Parietal lobe (tissue), 1 donor: ENCODE results near the gene MARVELD1. TPM values are rescaled to one million over a fixed set of nuclear protein-coding genes. Genes with fewer than 3 reads are reported as not detected.

Experiments used
- total RNA-seq: library from RNA; depleted of rRNA; stranded (reverse); fragments of >200 nt; gene quantifications from one replicate; pipeline ENCODE4 v1.2.3, GENCODE V29; 2014

Gene MARVELD1
- 5.0 TPM for total RNA-seq

DNA sequence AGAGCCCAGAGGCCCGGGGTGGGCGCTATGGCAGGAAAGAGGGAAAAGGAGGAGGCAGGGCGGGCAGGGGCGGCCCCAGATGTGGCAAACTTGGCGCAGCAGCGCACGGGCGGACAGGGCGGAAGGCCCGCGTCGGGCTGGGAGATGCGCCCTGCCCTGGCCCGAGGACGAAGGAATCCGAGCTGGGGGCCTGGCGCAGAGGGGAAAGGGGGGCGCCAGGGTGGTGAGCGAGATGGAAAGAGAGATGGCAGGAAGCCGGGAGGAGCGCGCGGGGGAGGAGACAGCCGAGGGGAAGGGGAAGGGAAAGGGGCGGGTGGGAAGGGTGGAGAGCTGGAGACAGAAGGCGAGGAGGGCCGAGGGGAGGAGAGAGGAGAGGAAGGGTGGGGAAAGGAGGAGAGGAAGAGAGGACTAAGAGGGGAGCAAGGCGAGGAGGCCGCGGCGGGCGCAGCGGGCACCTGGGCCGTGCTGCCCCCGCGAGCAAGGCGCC is at the start of gene MARVELD1:
MARVELD1 (plus strand) TSS at position 392 of the 487 bp plus-strand sequence. CDS start 147 bp downstream, outside the sequence.

DNA sequence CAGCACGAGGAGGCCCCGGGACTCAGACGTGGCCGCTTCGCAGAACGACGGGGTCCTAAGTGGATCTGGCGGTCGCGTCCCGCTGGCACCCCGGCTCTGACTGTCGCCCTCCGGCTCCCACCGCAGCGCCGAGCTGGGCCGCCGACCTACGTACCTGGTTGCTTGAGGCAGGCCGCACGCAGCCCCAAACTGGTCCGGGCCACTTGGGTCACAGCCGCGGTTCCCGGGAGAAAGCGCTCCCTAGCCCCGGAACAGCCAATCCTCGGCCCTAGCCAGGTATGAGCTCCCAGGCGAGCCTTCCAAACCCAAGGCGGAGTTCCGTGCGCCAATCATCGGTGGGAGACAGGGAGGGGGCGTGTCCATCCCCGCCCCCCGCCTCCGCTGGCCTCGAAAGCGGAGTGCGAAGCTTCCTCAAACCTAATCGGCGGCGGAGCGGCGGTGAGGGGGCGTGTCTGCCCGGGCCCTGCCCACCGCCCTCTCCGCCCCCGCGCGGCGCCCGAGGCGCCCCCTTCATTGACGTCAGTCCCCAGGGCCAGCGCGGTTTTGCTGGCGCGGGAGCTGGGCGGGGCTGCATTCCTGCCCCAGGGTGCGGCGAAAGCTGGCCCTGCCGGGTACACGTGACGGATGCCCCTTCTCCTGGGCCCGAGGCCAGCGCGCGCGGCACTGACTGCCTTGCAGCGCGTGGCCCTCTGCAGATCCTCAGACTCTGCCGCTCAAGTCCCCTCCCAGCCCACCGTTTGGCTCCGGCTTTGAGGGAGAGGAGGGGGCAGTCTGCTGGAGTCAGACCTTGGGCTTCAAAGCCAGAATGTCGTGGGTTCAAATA is 26.4 kb upstream of the MARVELD1 start, which contains the start of gene AVPI1:
AVPI1 (minus strand) TSS at position 280 of the 823 bp plus-strand sequence. CDS start 7,336 bp downstream, outside the sequence.

GRCh38 chr10:97736902-97737769 is 23.6 kb downstream of the MARVELD1 start, which contains the start of gene ZFYVE27:
ZFYVE27 (plus strand) TSS chr10:97737128; CDS start chr10:97738478, 1,350 bp downstream.

Other genes with a start within 250 kb of the MARVELD1 start
- 94.8 TPM for gene MMS19, start 215.3 kb upstream of the MARVELD1 start, total RNA-seq
- 0.94 TPM for gene UBTD1, start 214.8 kb upstream of the MARVELD1 start, total RNA-seq
- gene ANKRD2, start 141.0 kb upstream of the MARVELD1 start, total RNA-seq: not detected
- 0.31 TPM for gene HOGA1, start 129.3 kb upstream of the MARVELD1 start, total RNA-seq
- gene C10orf62, start 124.0 kb upstream of the MARVELD1 start, total RNA-seq: not detected
- gene MORN4, start 80.2 kb upstream of the MARVELD1 start, total RNA-seq: 26.0 TPM
- gene PI4K2A, start 73.1 kb upstream of the MARVELD1 start, total RNA-seq: 10.3 TPM
- 0.94 TPM for gene AVPI1, start 26.5 kb upstream of the MARVELD1 start, total RNA-seq
- 68.5 TPM for gene ZFYVE27, start 23.4 kb downstream of the MARVELD1 start, total RNA-seq
- gene SFRP5, start 58.3 kb downstream of the MARVELD1 start, total RNA-seq: 0.94 TPM
- 16.6 TPM for gene GOLGA7B, start 136.1 kb downstream of the MARVELD1 start, total RNA-seq